ENCODE results near the gene LMO4. TPM values are rescaled to one million over a fixed set of nuclear protein-coding genes. Genes with fewer than 3 reads are reported as not detected.

The LMO4 gene
- total RNA-seq, 2 donors from 2014 or later: 38.3 to 49.3 TPM

DNA sequence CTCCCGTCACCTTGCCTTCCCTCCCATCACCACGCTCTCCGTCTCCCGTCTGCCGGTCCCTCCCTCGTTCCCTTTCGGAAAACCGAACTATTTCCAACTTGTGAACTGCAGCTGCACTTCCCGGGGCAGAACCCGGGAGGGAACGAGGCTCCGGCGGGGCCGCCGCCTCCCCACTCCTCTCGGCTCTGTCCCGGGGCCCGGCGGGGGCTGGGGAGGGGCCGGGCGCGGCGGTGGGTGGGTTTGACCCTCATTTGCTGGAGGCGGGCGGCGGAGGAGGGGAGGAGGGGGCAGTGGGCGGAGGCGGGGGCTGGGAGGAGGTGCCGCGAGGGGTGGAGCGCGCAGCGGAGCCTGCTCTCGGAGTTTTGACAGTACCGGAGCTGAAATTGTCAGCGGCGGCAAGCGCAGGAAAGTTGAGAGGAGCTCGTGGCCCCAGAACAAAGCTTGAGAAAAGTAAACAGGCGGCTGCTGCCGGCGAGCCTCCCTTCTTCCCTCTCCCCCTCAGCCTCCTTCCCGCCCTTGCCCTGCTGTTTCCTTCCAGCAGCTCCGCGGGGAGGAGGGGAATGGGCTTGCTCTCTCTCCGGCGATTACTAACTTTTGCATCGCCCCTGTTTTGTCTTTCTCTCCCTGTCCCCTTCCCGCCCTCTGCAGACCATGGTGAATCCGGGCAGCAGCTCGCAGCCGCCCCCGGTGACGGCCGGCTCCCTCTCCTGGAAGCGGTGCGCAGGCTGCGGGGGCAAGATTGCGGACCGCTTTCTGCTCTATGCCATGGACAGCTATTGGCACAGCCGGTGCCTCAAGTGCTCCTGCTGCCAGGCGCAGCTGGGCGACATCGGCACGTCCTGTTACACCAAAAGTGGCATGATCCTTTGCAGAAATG, 2.9 kb downstream of the LMO4 start:
- 1 to 5% methylated on average over 14 to 64 of the region's 65 CpGs for WGBS, 2 experiments (ENCODE audit: insufficient coverage in 1 of 2, insufficient read length in 1 of 2)
- Mint-ChIP-seq H3K4me3 (peak overlapping the region; percentile 74), H3K9me3 (no peaks in the 10 kb centered on the region), H3K36me3 (ENCODE audit: low read depth) (peaks cover 22% of the 10 kb centered on the region), H3K27ac (peak overlapping the region; percentile 93), H3K27me3 (ENCODE audit: insufficient read depth) (no peaks in the 10 kb centered on the region), H3K4me1 (peaks cover 37% of the 10 kb centered on the region)
- TF ChIP-seq, protein P1, sequence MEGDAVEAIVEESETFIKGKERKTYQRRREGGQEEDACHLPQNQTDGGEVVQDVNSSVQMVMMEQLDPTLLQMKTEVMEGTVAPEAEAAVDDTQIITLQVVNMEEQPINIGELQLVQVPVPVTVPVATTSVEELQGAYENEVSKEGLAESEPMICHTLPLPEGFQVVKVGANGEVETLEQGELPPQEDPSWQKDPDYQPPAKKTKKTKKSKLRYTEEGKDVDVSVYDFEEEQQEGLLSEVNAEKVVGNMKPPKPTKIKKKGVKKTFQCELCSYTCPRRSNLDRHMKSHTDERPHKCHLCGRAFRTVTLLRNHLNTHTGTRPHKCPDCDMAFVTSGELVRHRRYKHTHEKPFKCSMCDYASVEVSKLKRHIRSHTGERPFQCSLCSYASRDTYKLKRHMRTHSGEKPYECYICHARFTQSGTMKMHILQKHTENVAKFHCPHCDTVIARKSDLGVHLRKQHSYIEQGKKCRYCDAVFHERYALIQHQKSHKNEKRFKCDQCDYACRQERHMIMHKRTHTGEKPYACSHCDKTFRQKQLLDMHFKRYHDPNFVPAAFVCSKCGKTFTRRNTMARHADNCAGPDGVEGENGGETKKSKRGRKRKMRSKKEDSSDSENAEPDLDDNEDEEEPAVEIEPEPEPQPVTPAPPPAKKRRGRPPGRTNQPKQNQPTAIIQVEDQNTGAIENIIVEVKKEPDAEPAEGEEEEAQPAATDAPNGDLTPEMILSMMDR (conservative IDR thresholded peaks at IDR 0.05): peak; percentile 58
- Histone ChIP-seq H3K36me3 (ENCODE audit: control insufficient read depth, insufficient read depth, low read length) (no peaks in the 10 kb centered on the region), H3K4me3 (ENCODE audit: low read length) (peak overlapping the region; percentile 89), H3K9me3 (ENCODE audit: control insufficient read depth, low read length) (no peaks in the 10 kb centered on the region), H3K27me3 (ENCODE audit: control insufficient read depth, insufficient read depth, low read length, poor library complexity, severe bottlenecking) (no peaks in the 10 kb centered on the region), H3K4me1 (ENCODE audit: control insufficient read depth, insufficient read depth, low read length) (peaks cover 2% of the 10 kb centered on the region), H3K27ac (ENCODE audit: low read depth, low read length) (peak overlapping the region; percentile 81), H3K9ac (ENCODE audit: extremely low read depth, low read length, poor library complexity, severe bottlenecking) (peak overlapping the region; percentile 47)
- peak; percentile 94 for DNase-seq

DNA sequence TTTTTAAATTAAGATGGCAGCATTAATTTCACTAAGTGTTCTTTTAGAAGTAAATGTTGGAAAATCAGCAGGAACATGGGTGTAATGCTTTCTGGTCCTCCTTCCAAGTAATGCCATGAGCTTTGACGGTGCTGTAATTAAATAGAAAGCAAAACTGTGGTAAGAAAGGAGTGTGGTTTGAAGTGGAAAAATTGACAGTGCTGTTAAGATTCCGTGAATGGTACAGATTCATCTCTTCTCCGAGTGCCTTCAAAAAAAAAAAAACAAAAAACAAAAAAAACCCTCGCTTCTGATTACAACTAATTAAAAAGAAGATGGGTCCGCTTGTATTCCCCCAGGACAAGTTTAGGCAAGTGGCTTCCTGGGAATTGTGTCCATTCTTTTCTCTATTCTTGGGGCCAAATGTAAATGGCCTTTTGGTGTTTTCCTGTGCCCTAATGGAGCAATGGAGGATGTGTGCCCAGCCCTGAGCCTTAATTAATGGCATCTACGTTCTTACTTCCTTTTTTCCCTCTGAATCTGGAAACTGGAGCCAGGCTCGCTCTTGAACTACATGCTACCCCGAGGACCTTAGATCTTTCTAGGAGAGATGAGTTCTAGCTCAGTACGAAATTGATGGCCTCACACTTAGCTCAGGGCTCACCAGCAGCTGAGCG, 5.1 kb downstream of the LMO4 start:
- no peaks in the 10 kb centered on the region for H3K9me3 ChIP-seq (ENCODE audit: control insufficient read depth, low read length)
- DNase-seq: no peak
- H3K27me3 ChIP-seq (ENCODE audit: control insufficient read depth, insufficient read depth, low read length, poor library complexity, severe bottlenecking): no peaks in the 10 kb centered on the region
- H3K27ac Mint-ChIP-seq: peak overlapping the region; percentile 88
- no peaks in the 10 kb centered on the region for H3K27me3 Mint-ChIP-seq (ENCODE audit: insufficient read depth)
- peak overlapping the region; percentile 80 for H3K4me3 ChIP-seq (ENCODE audit: low read length)
- H3K36me3 ChIP-seq (ENCODE audit: control insufficient read depth, insufficient read depth, low read length): peaks cover 4% of the 10 kb centered on the region
- H3K4me3 Mint-ChIP-seq: peak overlapping the region; percentile 72
- peaks cover 42% of the 10 kb centered on the region for H3K4me1 Mint-ChIP-seq
- H3K9me3 Mint-ChIP-seq: no peaks in the 10 kb centered on the region
- H3K9ac ChIP-seq (ENCODE audit: extremely low read depth, low read length, poor library complexity, severe bottlenecking): no peak overlapping the region
- 68 to 79% methylated on average over 6 to 10 of the region's 10 CpGs for WGBS, 2 experiments (ENCODE audit: insufficient coverage in 1 of 2, insufficient read length in 1 of 2)
- H3K27ac ChIP-seq (ENCODE audit: low read depth, low read length): no peak overlapping the region
- TF ChIP-seq, protein P1 (conservative IDR thresholded peaks at IDR 0.05): no peak
- peaks cover 22% of the 10 kb centered on the region for H3K36me3 Mint-ChIP-seq (ENCODE audit: low read depth)
- H3K4me1 ChIP-seq (ENCODE audit: control insufficient read depth, insufficient read depth, low read length): peaks cover 2% of the 10 kb centered on the region

DNA sequence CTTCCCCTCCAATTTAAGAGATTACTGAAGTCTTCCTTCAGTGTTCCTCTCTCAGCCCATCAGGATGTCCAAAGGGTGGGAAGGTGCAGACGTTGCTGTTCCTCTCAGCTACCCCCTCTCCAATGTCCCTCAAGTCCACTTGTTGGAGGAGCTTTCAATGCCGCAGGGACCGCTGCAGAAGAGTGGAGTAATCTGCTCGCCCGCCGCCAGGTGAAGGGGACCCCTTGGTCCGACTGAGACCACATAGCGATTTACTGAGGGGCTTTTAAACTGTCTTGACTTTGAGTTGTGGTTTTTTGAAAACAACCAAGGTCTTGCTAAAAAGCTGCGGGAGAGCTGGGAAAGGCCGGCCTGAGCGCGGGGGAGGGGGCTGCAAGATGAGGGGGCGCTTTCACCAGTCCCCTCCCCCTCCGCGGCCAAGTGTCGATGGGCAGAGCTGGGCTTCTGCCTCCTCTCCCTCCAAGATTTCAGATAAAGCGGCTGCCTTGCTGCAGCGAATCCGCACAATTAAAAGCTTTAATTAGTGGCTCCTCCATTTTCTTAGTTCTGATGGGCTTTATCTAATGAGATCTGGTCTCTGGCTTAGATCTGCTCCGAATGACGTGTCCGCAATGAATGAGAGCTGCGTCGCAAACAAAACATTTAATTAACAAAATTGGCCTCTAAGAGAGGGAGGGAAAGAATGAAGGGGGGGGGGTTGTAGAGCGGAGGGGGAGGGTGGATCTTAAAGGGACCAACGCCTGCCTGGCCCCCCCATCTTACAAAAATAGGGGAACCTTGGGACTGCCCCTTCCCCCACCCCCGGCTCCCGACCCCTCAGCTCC, 5.9 kb downstream of the LMO4 start:
- peaks cover 12% of the 10 kb centered on the region for H3K36me3 ChIP-seq (ENCODE audit: control insufficient read depth, insufficient read depth, low read length)
- peak overlapping the region; percentile 88 for H3K27ac Mint-ChIP-seq
- H3K27ac ChIP-seq (ENCODE audit: low read depth, low read length): no peak overlapping the region
- H3K9me3 Mint-ChIP-seq: no peaks in the 10 kb centered on the region
- H3K4me3 Mint-ChIP-seq: peak overlapping the region; percentile 72
- TF ChIP-seq, protein P1 (conservative IDR thresholded peaks at IDR 0.05): peak; percentile 74
- peak; percentile 84 for DNase-seq
- peaks cover 2% of the 10 kb centered on the region for H3K4me1 ChIP-seq (ENCODE audit: control insufficient read depth, insufficient read depth, low read length)
- H3K9me3 ChIP-seq (ENCODE audit: control insufficient read depth, low read length): no peaks in the 10 kb centered on the region
- H3K27me3 ChIP-seq (ENCODE audit: control insufficient read depth, insufficient read depth, low read length, poor library complexity, severe bottlenecking): no peaks in the 10 kb centered on the region
- peaks cover 42% of the 10 kb centered on the region for H3K4me1 Mint-ChIP-seq
- 0 to 3% methylated on average over 8 to 27 of the region's 28 CpGs for WGBS, 2 experiments (ENCODE audit: insufficient coverage in 1 of 2, insufficient read length in 1 of 2)
- peaks cover 26% of the 10 kb centered on the region for H3K36me3 Mint-ChIP-seq (ENCODE audit: low read depth)
- peak overlapping the region; percentile 34 for H3K9ac ChIP-seq (ENCODE audit: extremely low read depth, low read length, poor library complexity, severe bottlenecking)
- H3K4me3 ChIP-seq (ENCODE audit: low read length): peak overlapping the region; percentile 80
- no peaks in the 10 kb centered on the region for H3K27me3 Mint-ChIP-seq (ENCODE audit: insufficient read depth)

Measured in endodermal cell (in vitro differentiated cells).